Left ventricle myocardium inferior (tissue), 1 donor: Measurements from ENCODE around the gene TYSND1. TPM values are rescaled to one million over a fixed set of nuclear protein-coding genes. Genes with fewer than 3 reads are reported as not detected.
A peak's percentile ranks its signal among the peaks of the same experiment; 100 is the strongest.

Experiments used
- DNase-seq: peaks from one replicate; pipeline ENCODE4 v3.0.0-alpha.2; 2020
- H3K27ac ChIP-seq: fragments of 200-600 bp; replicated peaks from 2 replicates; pipeline ENCODE4 v1.8.0; 2021
- H3K27me3 ChIP-seq: fragments of 200-600 bp; 2 replicates; pipeline ENCODE4 v1.8.0; 2021; ENCODE audit warnings: low read depth
- H3K36me3 ChIP-seq: fragments of 200-600 bp; 2 replicates; pipeline ENCODE4 v1.8.0; 2021
- H3K4me1 ChIP-seq: fragments of 200-600 bp; 2 replicates; pipeline ENCODE4 v1.8.0; 2021
- H3K4me3 ChIP-seq: fragments of 200-600 bp; 2 replicates; pipeline ENCODE4 v1.8.0; 2021; ENCODE audit warnings: mild to moderate bottlenecking, moderate library complexity
- H3K9me3 ChIP-seq: fragments of 200-600 bp; replicated peaks from 2 replicates; pipeline ENCODE4 v1.8.0; 2021
- intact Hi-C: fragments of 100-400 bp; cut with micrococcal nuclease; formaldehyde crosslinking; loops from one replicate; pipeline ENCODE4 v1.11.0; 2022
- total RNA-seq: library from RNA; stranded (reverse); fragmentation: NEBNext Ultra II Directional; extraction: Animal tissue kit (Norgen Biotek cat#: 25700); gene quantifications from one replicate; pipeline ENCODE4 v1.2.1, GENCODE V29; 2021
- TF ChIP-seq, protein P1 (sequence below): fragments of 200-600 bp; IDR thresholded peaks from 2 replicates; pipeline ENCODE4 v1.8.0; 2021; ENCODE audit warnings: antibody characterized with exemption, mild to moderate bottlenecking, borderline replicate concordance
- donor health status: DM: no; HTN: yes; CAD: no; lungs with severe emphysema.

TYSND1 gene
- total RNA-seq, 1 donor from 2014 or later = 6.4 TPM

DNA sequence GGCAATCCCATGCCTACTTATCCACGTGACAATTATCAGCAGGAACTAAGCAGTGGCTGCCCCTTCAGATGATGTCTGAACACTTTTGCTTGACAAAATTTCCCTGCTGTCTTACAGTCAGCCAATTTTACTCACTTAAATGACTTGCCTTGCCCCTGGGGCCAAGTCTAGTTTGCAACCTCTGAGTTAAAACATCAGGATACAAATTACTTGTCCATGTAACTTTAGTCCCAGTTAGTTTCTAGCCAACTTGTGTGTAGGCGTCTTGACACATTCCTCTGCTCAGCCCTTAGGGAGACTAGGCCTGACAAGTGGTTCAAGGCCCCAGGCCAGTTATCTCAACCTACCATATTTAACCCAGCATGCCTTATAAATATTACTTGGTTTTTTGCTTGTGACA, 11.6 kb upstream of the TYSND1 start:
- intact Hi-C loops = no loop called here
- Histone ChIP-seq H3K9me3 (no peaks in the 10 kb centered on the region), H3K4me1 (peaks cover 41% of the 10 kb centered on the region), H3K27ac (peak overlapping the region; percentile 4), H3K36me3 (peaks cover 75% of the 10 kb centered on the region), H3K27me3 (no peaks in the 10 kb centered on the region), H3K4me3 (no peak overlapping the region)
- DNase-seq = no peak
- TF ChIP-seq, protein P1, sequence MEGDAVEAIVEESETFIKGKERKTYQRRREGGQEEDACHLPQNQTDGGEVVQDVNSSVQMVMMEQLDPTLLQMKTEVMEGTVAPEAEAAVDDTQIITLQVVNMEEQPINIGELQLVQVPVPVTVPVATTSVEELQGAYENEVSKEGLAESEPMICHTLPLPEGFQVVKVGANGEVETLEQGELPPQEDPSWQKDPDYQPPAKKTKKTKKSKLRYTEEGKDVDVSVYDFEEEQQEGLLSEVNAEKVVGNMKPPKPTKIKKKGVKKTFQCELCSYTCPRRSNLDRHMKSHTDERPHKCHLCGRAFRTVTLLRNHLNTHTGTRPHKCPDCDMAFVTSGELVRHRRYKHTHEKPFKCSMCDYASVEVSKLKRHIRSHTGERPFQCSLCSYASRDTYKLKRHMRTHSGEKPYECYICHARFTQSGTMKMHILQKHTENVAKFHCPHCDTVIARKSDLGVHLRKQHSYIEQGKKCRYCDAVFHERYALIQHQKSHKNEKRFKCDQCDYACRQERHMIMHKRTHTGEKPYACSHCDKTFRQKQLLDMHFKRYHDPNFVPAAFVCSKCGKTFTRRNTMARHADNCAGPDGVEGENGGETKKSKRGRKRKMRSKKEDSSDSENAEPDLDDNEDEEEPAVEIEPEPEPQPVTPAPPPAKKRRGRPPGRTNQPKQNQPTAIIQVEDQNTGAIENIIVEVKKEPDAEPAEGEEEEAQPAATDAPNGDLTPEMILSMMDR = no peak

- H3K36me3 ChIP-seq = peaks cover 89% of the 10 kb centered on the region
- no peak overlapping the region for H3K4me3 ChIP-seq
- intact Hi-C loops = no loop called here
- no peak overlapping the region for H3K27ac ChIP-seq
- DNase-seq = no peak
- peaks cover 16% of the 10 kb centered on the region for H3K4me1 ChIP-seq
- H3K9me3 ChIP-seq = no peaks in the 10 kb centered on the region
- H3K27me3 ChIP-seq = no peaks in the 10 kb centered on the region
- TF ChIP-seq, protein P1 = no peak
These were observed 8.8 kb upstream of the TYSND1 start for GRCh38 chr10:70155255-70155838.

- Histone ChIP-seq H3K27me3 (no peaks in the 10 kb centered on the region), H3K27ac (no peak overlapping the region), H3K36me3 (peaks cover 45% of the 10 kb centered on the region), H3K4me1 (peaks cover 40% of the 10 kb centered on the region), H3K9me3 (no peaks in the 10 kb centered on the region), H3K4me3 (no peak overlapping the region)
- intact Hi-C loops = no loop called here
- TF ChIP-seq, protein P1 = no peak
- no peak for DNase-seq
These were observed 2.0 kb upstream of the TYSND1 start for GRCh38 chr10:70148516-70148915.

DNA sequence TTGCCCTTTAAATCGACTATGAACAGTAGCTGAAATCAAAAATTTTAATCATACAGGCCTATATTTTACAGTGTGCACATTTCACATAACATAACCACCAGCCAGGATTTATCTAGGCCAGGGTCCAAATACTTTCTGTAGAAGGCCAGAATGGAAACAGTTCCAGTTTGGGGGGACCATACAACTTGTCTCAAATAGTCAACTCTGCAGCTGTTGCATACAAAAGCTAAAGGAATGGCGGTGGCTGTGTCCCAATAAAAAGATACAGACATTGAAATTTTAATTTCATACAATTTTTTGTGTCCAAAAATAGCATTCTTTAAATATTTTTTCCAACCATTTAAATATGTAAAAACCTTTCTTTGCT, 742 bp upstream of the TYSND1 start:
- intact Hi-C loops = no loop called here
- Histone ChIP-seq H3K27me3 (no peaks in the 10 kb centered on the region), H3K4me3 (peak overlapping the region; percentile 80), H3K27ac (peak overlapping the region; percentile 95), H3K36me3 (peaks cover 33% of the 10 kb centered on the region), H3K9me3 (no peaks in the 10 kb centered on the region), H3K4me1 (peaks cover 40% of the 10 kb centered on the region)
- TF ChIP-seq, protein P1 = no peak
- no peak for DNase-seq

- peak; percentile 67 for DNase-seq
- TF ChIP-seq, protein P1 = peak; percentile 70
- H3K4me3 ChIP-seq = peak overlapping the region; percentile 80
- peaks cover 40% of the 10 kb centered on the region for H3K4me1 ChIP-seq
- H3K27me3 ChIP-seq = no peaks in the 10 kb centered on the region
- peaks cover 19% of the 10 kb centered on the region for H3K36me3 ChIP-seq
- no peaks in the 10 kb centered on the region for H3K9me3 ChIP-seq
- peak overlapping the region; percentile 95 for H3K27ac ChIP-seq
- intact Hi-C loops = no loop called here
These were observed 623 bp downstream of the TYSND1 start for GRCh38 chr10:70145666-70146488.
